ENCODE measurements around the gene KRT39.

DNA sequence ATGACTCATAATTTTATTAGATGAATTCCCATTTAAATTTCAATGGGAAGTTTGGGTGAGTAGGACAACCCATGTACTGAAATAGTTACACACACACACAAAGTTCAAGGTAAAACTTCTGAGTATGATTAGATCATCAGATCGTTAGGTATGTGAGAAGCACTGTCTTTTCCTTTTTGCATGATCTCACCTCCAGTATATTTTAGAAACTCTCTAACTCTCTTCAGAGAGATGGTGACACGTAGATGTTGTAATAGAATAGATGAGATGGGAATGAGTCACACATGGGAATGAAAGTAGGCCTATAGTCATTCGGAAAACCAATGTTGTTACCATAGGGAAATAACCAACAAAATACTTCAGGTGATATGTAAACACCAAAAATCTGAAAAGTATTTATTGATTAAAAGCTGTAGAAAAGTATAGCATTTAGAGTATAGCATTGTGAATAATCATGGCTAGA, 51.5 kb downstream of the KRT39 start:
- TF ChIP-seq, protein P1, sequence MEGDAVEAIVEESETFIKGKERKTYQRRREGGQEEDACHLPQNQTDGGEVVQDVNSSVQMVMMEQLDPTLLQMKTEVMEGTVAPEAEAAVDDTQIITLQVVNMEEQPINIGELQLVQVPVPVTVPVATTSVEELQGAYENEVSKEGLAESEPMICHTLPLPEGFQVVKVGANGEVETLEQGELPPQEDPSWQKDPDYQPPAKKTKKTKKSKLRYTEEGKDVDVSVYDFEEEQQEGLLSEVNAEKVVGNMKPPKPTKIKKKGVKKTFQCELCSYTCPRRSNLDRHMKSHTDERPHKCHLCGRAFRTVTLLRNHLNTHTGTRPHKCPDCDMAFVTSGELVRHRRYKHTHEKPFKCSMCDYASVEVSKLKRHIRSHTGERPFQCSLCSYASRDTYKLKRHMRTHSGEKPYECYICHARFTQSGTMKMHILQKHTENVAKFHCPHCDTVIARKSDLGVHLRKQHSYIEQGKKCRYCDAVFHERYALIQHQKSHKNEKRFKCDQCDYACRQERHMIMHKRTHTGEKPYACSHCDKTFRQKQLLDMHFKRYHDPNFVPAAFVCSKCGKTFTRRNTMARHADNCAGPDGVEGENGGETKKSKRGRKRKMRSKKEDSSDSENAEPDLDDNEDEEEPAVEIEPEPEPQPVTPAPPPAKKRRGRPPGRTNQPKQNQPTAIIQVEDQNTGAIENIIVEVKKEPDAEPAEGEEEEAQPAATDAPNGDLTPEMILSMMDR (IDR thresholded peaks at IDR 0.05; ENCODE audit: extremely low read depth in 1 of 2, insufficient read depth in 1 of 2, low read depth in 1 of 2, low read length in 2 of 2): no peak
- no peak for TF ChIP-seq POLR2AphosphoS5 (IDR thresholded peaks at IDR 0.05; ENCODE audit: insufficient read depth, low read depth, low read length)

Data from endothelial cell of umbilical vein (primary cell).